A549 (cell line): ENCODE measurements around the gene RPL18. TPM values are rescaled to one million over a fixed set of nuclear protein-coding genes. Genes with fewer than 3 reads are reported as not detected.

Source experiments
- ATAC-seq, 2 experiments: fragments of 200-7000 bp in 1 of 2; fragments of >200 bp in 1 of 2; cut with Nextera tagmentation in 1 of 2; cut with Tn5 transposase in 1 of 2; 3 replicates each; pipeline versions ENCODE4 v1.8.0 to v1.9.1; 2018 to 2020; ENCODE audit warnings: mild to moderate bottlenecking in 1 of 2, moderate library complexity in 1 of 2
- CTCF ChIA-PET: fragments of 300-600 bp; sonication (Branson Sonifier 250); formaldehyde crosslinking; extraction: SDS; loops from one replicate; lab custom pipeline; 2021; ENCODE audit warnings: antibody characterized with exemption, inconsistent platforms; lab: Yijun Ruan, JAX
- POLR2A ChIA-PET: fragments of 350-600 bp; formaldehyde crosslinking; extraction: SDS; loops from one replicate; lab custom pipeline; 2021; ENCODE audit warnings: antibody characterized with exemption, inconsistent platforms; lab: Yijun Ruan, JAX
- DNase-seq, 2 experiments: peaks; one replicate each; pipeline versions ENCODE4 v3.0.0 to v3.0.0-alpha.2; 2011 to 2016; ENCODE audit warnings: low read depth in 1 of 2, low spot score in 1 of 2
- FAIRE-seq: peaks from 2 replicates; lab custom pipeline; 2011; peaks lifted over from hg19 to GRCh38; lab: Jason Lieb, UNC
- H3K27ac ChIP-seq, 2 experiments: fragments of >200 bp; sonication (Bioruptor Twin); formaldehyde crosslinking; 3 replicates each; pipeline ENCODE4 v1.5.1; 2016 to 2017
- H3K4me1 ChIP-seq: fragments of >200 bp; sonication (Bioruptor Twin); formaldehyde crosslinking; 3 replicates; pipeline ENCODE4 v1.6.1; 2016
- H3K4me2 ChIP-seq: fragments of >200 bp; sonication (Bioruptor Twin); formaldehyde crosslinking; 3 replicates; pipeline ENCODE4 v1.6.1; 2016
- H3K4me3 ChIP-seq: fragments of >200 bp; sonication (Bioruptor Twin); formaldehyde crosslinking; 3 replicates; pipeline ENCODE4 v1.5.1; 2016
- H3K9me3 ChIP-seq: fragments of >200 bp; sonication (Bioruptor Twin); formaldehyde crosslinking; 3 replicates; pipeline ENCODE4 v1.6.1; 2016
- CBX2 ChIP-seq: fragments of 200-600 bp; sonication (generic); IDR thresholded peaks from 2 replicates; pipeline ENCODE4 v1.6.1; 2016; ENCODE audit warnings: low read depth, mild to moderate bottlenecking, borderline replicate concordance
- CBX8 ChIP-seq: fragments of 200-600 bp; sonication (generic); IDR thresholded peaks from 2 replicates; pipeline ENCODE4 v1.6.1; 2016
- CEBPB ChIP-seq, 2 experiments: fragments of >200 bp in 1 of 2; sonication (Bioruptor Twin) in 1 of 2; formaldehyde crosslinking in 1 of 2; IDR thresholded peaks; 2 replicates each; pipeline ENCODE4 v1.6.1; 2012 to 2016
- CHD2 ChIP-seq: fragments of 150-350 bp; IDR thresholded peaks from 2 replicates; pipeline ENCODE4 v1.6.1; 2014; ENCODE audit warnings: low read length; ENCODE audit not compliant: partially characterized antibody
- CTCF ChIP-seq: fragments of >200 bp; sonication (Bioruptor Twin); formaldehyde crosslinking; IDR thresholded peaks from 3 replicates; pipeline ENCODE4 v1.5.1; 2016
- E2F6 ChIP-seq: IDR thresholded peaks from 2 replicates; pipeline ENCODE4 v1.6.1; 2012; ENCODE audit warnings: low read depth, borderline replicate concordance
- FOSL2 ChIP-seq, 2 experiments: fragments of 450-650 bp in 1 of 2; fragments of >200 bp in 1 of 2; sonication (Bioruptor Twin) in 1 of 2; formaldehyde crosslinking; IDR thresholded peaks; 2 replicates each; pipeline versions ENCODE4 v1.5.0 to v1.6.1; 2016 to 2020; ENCODE audit warnings: mild to moderate bottlenecking in 1 of 2, moderate library complexity in 1 of 2
- HOXA7 ChIP-seq: fragments of 250-450 bp; sonication (Bioruptor Pico); IDR thresholded peaks from 2 replicates; pipeline ENCODE4 v1.5.0; 2020; ENCODE audit warnings: mild to moderate bottlenecking, moderate library complexity
- JUN ChIP-seq, 2 experiments: fragments of >200 bp; sonication (Bioruptor Twin); formaldehyde crosslinking; IDR thresholded peaks; 2 replicates in 1 of 2; 3 replicates in 1 of 2; pipeline ENCODE4 v1.6.1; 2016 to 2017
- MAX ChIP-seq: IDR thresholded peaks from 2 replicates; pipeline ENCODE4 v1.6.1; 2012
- MAZ ChIP-seq: fragments of 150-350 bp; IDR thresholded peaks from 2 replicates; pipeline ENCODE4 v1.6.1; 2014; ENCODE audit warnings: antibody characterized with exemption, low read depth, low read length, borderline replicate concordance
- MYC ChIP-seq: IDR thresholded peaks from 2 replicates; pipeline ENCODE4 v1.6.1; 2012; ENCODE audit warnings: mild to moderate bottlenecking, inconsistent platforms, low read length, improper control_type of control experiment, borderline replicate concordance
- NR3C1 ChIP-seq: fragments of >200 bp; sonication (Bioruptor Twin); formaldehyde crosslinking; IDR thresholded peaks from 3 replicates; pipeline ENCODE4 v1.6.1; 2017
- POLR2A ChIP-seq: IDR thresholded peaks from 2 replicates; pipeline ENCODE4 v1.6.1; 2012; ENCODE audit warnings: mild to moderate bottlenecking, low read length
- POLR2AphosphoS2 ChIP-seq: conservative IDR thresholded peaks from 2 replicates; pipeline ENCODE4 v1.6.1; 2012; ENCODE audit warnings: low read length, improper control_type of control experiment, inconsistent platforms
- RFX5 ChIP-seq: fragments of 450-650 bp; IDR thresholded peaks from 2 replicates; pipeline ENCODE4 v1.7.1; 2014; ENCODE audit warnings: antibody characterized with exemption, mild to moderate bottlenecking, moderate library complexity
- SREBF2 ChIP-seq: fragments of 450-650 bp; IDR thresholded peaks from 2 replicates; pipeline ENCODE4 v1.6.1; 2014; ENCODE audit warnings: mild to moderate bottlenecking, moderate library complexity
- ZSCAN20 ChIP-seq: fragments of 250-450 bp; sonication (Bioruptor Pico); IDR thresholded peaks from 2 replicates; pipeline ENCODE4 v1.8.0; 2022; ENCODE audit warnings: mild to moderate bottlenecking, moderate library complexity
- WGBS: methylation state at CpG from one replicate; pipeline ENCODE4 v1.1.6; 2017; ENCODE audit errors: missing lambda C conversion rate; 5-methylcytosine and 5-hydroxymethylcytosine counted together
- polyA plus RNA-seq, 4 experiments: library from polyadenylated mRNA; depleted of rRNA in 3 of 4; stranded (reverse); fragments of >200 nt; fragmentation: RNase III in 1 of 4; extraction: RNeasy Plus Mini Kit Qiagen cat#74134 plus additional on column Dnase treatment in 1 of 4; gene quantifications; 2 replicates in 3 of 4; 3 replicates in 1 of 4; pipeline ENCODE4 v1.2.3, GENCODE V29; 2011 to 2017

Gene RPL18
- polyA plus RNA-seq, 2 of the 4 experiments (the other 2 are of a cell fraction), result 1,780 to 2,696 TPM

- FAIRE-seq (no peak), DNase-seq (no peak), ATAC-seq (no peak)
- ChIA-PET CTCF (interaction anchor here (1.0 to 7.8 kb wide), 3 partner anchors 9 to 16 kb away, joined by 3 to 68 read pairs (median 6); no protein-coding TSS in a partner anchor), POLR2A (no interaction called here)
- Histone ChIP-seq H3K4me1 (no peaks in the 10 kb centered on the region), H3K4me2 (no peak overlapping the region), H3K27ac (no peak overlapping the region), H3K9me3 (no peaks in the 10 kb centered on the region), H3K4me3 (no peak overlapping the region)
- WGBS, result 92% methylated on average over 36 of the region's 50 CpGs
- TF ChIP-seq NR3C1 (no peak), MAX (no peak), CBX8 (no peak), MAZ (no peak), CEBPB (IDR thresholded peaks at IDR 0.05) (no peak), CHD2 (no peak), CBX2 (no peak), HOXA7 (CRISPR knock-in tag) (no peak), CTCF (no peak)
Measured at GRCh38 chr19:48661711-48662090, 42.7 kb upstream of the RPL18 start.

GRCh38 chr19:48660852-48661710 is 42.1 kb upstream of the RPL18 start:
- Histone ChIP-seq H3K9me3 (no peaks in the 10 kb centered on the region), H3K4me2 (peak overlapping the region; percentile 29), H3K4me3 (no peak overlapping the region), H3K4me1 (no peaks in the 10 kb centered on the region)
- peak; percentile 91 for FAIRE-seq
- ChIA-PET CTCF (interaction anchor here (1.0 to 7.8 kb wide), 3 partner anchors 8 to 15 kb away, joined by 3 to 68 read pairs (median 6); no protein-coding TSS in a partner anchor), POLR2A (no interaction called here)
- peak; percentile 70 to 88 for ATAC-seq
- DNase-seq, result peak; percentile 91 to 96
- TF ChIP-seq MYC (no peak), RFX5 (peak; percentile 99), POLR2A (no peak), MAX (peak; percentile 95), E2F6 (peak; percentile 99), POLR2AphosphoS2 (no peak), FOSL2 (IDR thresholded peaks at IDR 0.05) (no peak), FOSL2 (CRISPR knock-in tag; IDR thresholded peaks at IDR 0.05) (peak; percentile 83), SREBF2 (no peak), JUN (IDR thresholded peaks at IDR 0.05) (no peak)
- TF ChIP-seq, all 56 proteins: peak for 4
- H3K27ac ChIP-seq, result peak overlapping the region; percentile 5 to 61; a peak in 3 of 6 replicates
- 60% methylated on average over 35 of the region's 35 CpGs for WGBS

- Histone ChIP-seq H3K9me3 (no peaks in the 10 kb centered on the region), H3K27ac (no peak overlapping the region), H3K4me3 (no peak overlapping the region), H3K4me2 (no peak overlapping the region), H3K4me1 (no peaks in the 10 kb centered on the region)
- DNase-seq, result peak in 1 of 2 experiments; percentile 61
- TF ChIP-seq ZSCAN20 (no peak), RFX5 (peak; percentile 97)
- WGBS, result 76% methylated on average over 5 of the region's 5 CpGs
- FAIRE-seq, result no peak
- POLR2A ChIA-PET, result interaction anchor here (0.7 kb wide), 1 partner anchor 9 kb away, joined by 8 read pairs; no protein-coding TSS in a partner anchor
- no peak for ATAC-seq
- CTCF ChIA-PET, result interaction anchor here (0.7 to 5.7 kb wide), 7 partner anchors 14 to 182 kb away, joined by 3 to 29 read pairs (median 3); partner anchors contain the start of gene CA11
Measured at GRCh38 chr19:48659768-48660167, 40.8 kb upstream of the RPL18 start.
